ENCODE measurements around the gene ARID4B. TPM values are rescaled to one million over a fixed set of nuclear protein-coding genes. Genes with fewer than 3 reads are reported as not detected.
"Not testable (repeated sequence)": the region's sequence is repeated elsewhere in the genome, so short reads cannot be mapped to it uniquely, and the experiment has no call there.

Gene ARID4B
- total and polyA plus RNA-seq, 7 donors = 8.1 to 41.7 (median 30.1) TPM

DNA sequence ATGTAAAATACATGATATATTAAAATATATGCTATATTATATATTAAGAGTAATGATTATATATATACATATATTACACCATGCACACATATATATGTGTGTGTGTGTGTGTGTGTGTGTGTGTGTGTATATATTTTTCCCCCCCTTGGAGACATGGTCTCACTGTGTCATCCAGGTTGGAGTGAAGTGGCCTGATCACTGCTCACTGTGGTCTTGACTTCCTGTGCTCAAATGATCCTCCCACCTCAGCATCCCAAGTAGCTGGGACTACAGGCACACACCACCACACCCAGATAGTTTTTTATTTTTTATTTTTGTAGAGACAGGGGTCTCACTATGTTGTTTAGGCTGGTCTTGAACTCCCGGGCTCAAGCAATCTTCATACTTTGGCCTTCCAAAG is 112.5 kb downstream of the ARID4B start:
- TF ChIP-seq, protein P1, sequence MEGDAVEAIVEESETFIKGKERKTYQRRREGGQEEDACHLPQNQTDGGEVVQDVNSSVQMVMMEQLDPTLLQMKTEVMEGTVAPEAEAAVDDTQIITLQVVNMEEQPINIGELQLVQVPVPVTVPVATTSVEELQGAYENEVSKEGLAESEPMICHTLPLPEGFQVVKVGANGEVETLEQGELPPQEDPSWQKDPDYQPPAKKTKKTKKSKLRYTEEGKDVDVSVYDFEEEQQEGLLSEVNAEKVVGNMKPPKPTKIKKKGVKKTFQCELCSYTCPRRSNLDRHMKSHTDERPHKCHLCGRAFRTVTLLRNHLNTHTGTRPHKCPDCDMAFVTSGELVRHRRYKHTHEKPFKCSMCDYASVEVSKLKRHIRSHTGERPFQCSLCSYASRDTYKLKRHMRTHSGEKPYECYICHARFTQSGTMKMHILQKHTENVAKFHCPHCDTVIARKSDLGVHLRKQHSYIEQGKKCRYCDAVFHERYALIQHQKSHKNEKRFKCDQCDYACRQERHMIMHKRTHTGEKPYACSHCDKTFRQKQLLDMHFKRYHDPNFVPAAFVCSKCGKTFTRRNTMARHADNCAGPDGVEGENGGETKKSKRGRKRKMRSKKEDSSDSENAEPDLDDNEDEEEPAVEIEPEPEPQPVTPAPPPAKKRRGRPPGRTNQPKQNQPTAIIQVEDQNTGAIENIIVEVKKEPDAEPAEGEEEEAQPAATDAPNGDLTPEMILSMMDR (IDR thresholded peaks at IDR 0.05) = no peak
- TF ChIP-seq EP300 (IDR thresholded peaks at IDR 0.05) (no peak), POLR2A (IDR thresholded peaks at IDR 0.05) (no peak), POLR2AphosphoS5 (IDR thresholded peaks at IDR 0.05) (no peak)
- no peak for DNase-seq
- Histone ChIP-seq H3K4me1 (no peaks in the 10 kb centered on the region), H3K9me3 (no peaks in the 10 kb centered on the region), H3K4me3 (no peak overlapping the region), H3K27ac (no peak overlapping the region), H3K27me3 (no peaks in the 10 kb centered on the region), H3K36me3 (peaks cover 0 to 71% (median 4%) of the 10 kb centered on the region in 4 donors)
- WGBS, 2 donors = 90 to 96% methylated on average over 1 of the region's 1 CpG
- intact Hi-C loops (cut with DNase I) = no loop called here

DNA sequence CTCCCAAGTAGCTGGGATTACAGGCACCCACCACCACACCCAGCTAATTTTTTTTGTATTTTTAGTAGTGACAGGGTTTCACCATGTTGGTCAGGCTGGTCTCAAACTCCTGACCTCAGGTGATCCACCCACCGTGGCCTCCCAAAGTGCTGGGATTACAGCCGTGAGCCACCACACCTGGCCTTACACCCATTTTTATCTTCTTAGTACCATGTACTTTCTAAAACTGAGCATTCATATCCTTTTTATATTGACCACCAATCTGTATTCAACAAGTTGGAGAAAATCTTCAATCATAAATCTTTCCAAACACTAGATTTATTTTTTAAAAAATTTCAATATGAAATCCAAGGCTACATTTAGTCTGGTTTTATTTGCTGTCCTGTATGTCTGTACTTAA is 113.0 kb downstream of the ARID4B start:
- DNase-seq; H3K9me3 ChIP-seq; H3K27me3 ChIP-seq; H3K27ac ChIP-seq; H3K4me1 ChIP-seq; H3K4me3 ChIP-seq; intact Hi-C loops (cut with DNase I): not testable (repeated sequence)
- 93 to 95% methylated on average over 2 of the region's 2 CpGs for WGBS, 2 donors
- H3K36me3 ChIP-seq = peaks cover 0 to 71% (median 4%) of the 10 kb centered on the region in 4 donors

DNA sequence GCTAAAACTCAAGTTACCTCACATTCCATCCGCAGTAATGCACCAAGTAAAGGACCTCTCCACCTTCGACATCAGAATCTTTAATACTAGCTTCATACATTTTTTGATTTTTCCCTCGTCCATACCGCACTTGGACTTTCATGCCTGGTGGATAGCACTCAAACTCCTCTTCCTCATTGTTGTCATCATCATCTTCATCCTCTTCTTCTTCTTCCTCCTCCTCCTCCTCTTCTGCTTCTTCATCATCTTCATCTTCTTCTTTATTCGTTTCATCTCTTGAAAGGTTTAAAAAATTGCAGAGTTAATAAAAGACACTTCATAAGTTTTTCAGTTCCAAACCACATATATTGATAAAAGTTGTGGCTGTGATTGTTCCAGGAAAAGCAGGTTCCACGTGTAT is 114.2 kb downstream of the ARID4B start:
- Histone ChIP-seq H3K9me3 (no peaks in the 10 kb centered on the region), H3K27ac (no peak overlapping the region), H3K4me1 (no peaks in the 10 kb centered on the region), H3K36me3 (peaks cover 0 to 68% (median 6%) of the 10 kb centered on the region in 4 donors), H3K4me3 (no peak overlapping the region), H3K27me3 (no peaks in the 10 kb centered on the region)
- no peak for DNase-seq
- TF ChIP-seq EP300 (IDR thresholded peaks at IDR 0.05) = no peak
- TF ChIP-seq POLR2AphosphoS5 (IDR thresholded peaks at IDR 0.05) = no peak
- TF ChIP-seq, protein P1 (IDR thresholded peaks at IDR 0.05) = no peak
- no peak for TF ChIP-seq POLR2A (IDR thresholded peaks at IDR 0.05)
- intact Hi-C loops (cut with DNase I) = no loop called here
- WGBS, 2 donors = 90 to 94% methylated on average over 6 of the region's 6 CpGs

DNA sequence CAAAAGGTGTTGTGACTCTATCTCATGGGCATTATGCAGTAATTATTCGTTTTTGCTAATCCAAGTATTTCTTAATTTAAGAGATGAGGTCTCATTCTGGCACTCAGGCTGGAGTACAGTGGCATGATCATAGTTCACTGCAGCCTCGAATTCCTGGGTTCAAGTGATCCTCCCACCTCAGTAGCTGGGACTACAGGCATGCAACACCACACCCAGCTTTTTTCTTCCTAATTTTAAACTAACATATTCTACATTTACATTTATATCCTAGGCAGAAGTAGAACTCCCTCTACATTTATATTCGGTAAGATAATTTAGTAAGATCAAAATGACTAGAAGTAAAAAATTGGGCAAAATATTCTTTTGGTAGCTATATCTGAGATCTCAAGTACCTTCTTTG is 116.5 kb downstream of the ARID4B start:
- no peaks in the 10 kb centered on the region for H3K27me3 ChIP-seq
- intact Hi-C loops (cut with DNase I) = no loop called here
- DNase-seq = no peak
- peaks cover 0 to 73% (median 6%) of the 10 kb centered on the region in 4 donors for H3K36me3 ChIP-seq
- no peaks in the 10 kb centered on the region for H3K4me1 ChIP-seq
- 91 to 94% methylated on average over 3 of the region's 3 CpGs for WGBS, 2 donors
- TF ChIP-seq EP300 (IDR thresholded peaks at IDR 0.05) (no peak), POLR2AphosphoS5 (IDR thresholded peaks at IDR 0.05) (no peak), POLR2A (IDR thresholded peaks at IDR 0.05) (no peak)
- no peak overlapping the region for H3K27ac ChIP-seq
- H3K9me3 ChIP-seq = no peaks in the 10 kb centered on the region
- H3K4me3 ChIP-seq = no peak overlapping the region

DNA sequence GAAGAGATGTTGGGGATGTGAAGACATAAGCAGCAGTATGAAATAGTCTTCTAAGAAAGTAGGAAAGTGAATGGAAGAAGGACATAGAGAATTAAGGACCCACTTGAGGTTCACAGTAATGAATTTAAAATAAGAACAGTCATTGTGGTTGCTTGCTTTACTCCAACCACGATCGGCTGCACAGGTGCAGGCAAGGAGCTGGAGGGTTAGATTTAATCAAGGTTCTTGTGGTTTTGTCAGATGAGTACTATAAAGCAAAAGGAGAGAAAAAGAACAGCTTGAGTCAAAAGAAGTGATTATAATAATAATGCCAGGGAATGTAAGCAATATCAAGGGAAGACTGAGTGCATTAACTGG is 120.8 kb downstream of the ARID4B start:
- intact Hi-C loops (cut with DNase I) = no loop called here
- WGBS, 2 donors = 54 to 82% methylated on average over 2 of the region's 2 CpGs

More for the DNA sequence above, 120.8 kb downstream of the ARID4B start:
- Histone ChIP-seq H3K27ac (no peak overlapping the region), H3K36me3 (peaks cover 0 to 45% (median 6%) of the 10 kb centered on the region in 4 donors), H3K4me1 (no peaks in the 10 kb centered on the region), H3K9me3 (no peaks in the 10 kb centered on the region), H3K4me3 (no peak overlapping the region), H3K27me3 (no peaks in the 10 kb centered on the region)
- DNase-seq = no peak
- TF ChIP-seq POLR2AphosphoS5 (IDR thresholded peaks at IDR 0.05) (no peak), POLR2A (IDR thresholded peaks at IDR 0.05) (no peak), EP300 (IDR thresholded peaks at IDR 0.05) (no peak)
- TF ChIP-seq, protein P1 (IDR thresholded peaks at IDR 0.05) = no peak

Measured in sigmoid colon (tissue), 7 donors.